HFF-Myc (cell line): ENCODE results near the gene CCDC13.

ENCODE experiments used
- DNase-seq: peaks from one replicate; pipeline ENCODE4 v3.0.0-alpha.2; 2011; ENCODE audit warnings: low read depth; ENCODE audit errors: extremely low read depth
- H3K4me3 ChIP-seq: replicated peaks from 2 replicates; pipeline ENCODE4 v1.5.1; 2011; ENCODE audit warnings: low read depth, mild to moderate bottlenecking, control low read depth, low read length
- TF ChIP-seq, protein P1 (sequence below): IDR thresholded peaks from 2 replicates; pipeline ENCODE4 v1.5.1; 2012; ENCODE audit warnings: mild to moderate bottlenecking, low read depth, low read length, control low read depth; ENCODE audit errors: missing control alignments

The CCDC13 gene, protein sequence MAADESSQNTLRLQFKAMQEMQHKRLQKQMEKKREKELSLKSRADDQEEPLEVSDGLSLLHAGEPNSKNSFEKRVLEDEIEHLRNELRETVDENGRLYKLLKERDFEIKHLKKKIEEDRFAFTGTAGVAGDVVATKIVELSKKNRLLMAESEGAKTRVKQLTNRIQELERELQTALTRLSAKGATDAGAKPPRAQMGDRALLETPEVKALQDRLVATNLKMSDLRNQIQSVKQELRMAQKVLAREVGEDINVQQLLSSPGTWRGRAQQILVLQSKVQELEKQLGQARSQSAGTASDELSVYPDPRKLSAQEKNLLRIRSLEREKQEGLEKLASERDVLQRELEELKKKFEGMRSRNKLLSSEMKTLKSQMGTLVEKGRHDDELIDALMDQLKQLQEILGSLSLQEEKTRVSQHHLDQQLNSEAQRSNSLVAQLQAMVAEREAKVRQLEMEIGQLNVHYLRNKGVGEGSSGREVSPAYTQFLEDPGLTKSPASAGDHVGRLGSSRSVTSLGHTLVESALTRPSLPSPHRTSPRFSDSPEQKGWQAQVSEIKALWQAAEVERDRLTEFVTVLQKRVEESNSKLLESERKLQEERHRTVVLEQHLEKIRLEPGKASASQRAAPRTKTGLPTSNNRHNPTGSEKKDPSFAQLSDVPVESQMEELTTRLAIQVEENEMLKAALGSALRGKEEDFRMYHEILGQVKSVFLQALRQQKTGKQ

DNA sequence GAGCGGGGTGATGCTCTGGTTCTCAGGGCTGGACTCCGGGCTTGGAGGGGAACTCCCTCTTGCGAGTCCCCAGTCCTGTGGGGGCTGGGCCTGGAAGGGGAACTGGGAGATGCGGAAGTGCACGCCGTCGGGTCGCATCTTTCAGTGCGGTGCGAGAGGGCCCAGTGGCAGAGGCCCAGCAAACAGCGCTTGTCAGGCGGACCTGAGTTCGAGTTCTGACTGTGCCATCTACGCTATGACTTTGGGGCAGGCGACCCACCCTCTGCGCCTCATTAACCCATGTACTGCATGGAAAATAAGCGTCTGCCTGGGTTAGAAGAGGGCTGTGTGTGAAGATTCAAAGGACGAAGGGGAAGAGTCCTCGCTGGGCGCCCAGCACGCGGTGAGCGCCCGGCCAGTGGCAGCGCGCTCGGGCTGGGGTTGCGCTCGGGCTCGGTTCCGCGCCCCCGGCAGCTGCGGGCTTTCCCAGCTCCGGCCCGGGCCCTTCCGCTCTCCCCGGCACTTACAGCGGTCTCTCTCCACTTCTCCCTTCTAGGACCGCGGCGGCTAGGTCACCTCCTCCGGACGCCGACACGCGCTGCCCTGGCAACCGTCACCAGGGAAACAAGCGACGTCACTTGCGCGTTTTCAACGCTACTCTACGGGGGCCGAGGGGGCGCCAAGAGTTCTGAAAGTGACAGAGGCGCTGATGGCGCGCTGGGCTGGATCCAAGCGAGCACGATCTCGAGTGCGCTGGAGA, at the start of gene CCDC13:
Gene CCDC13 (minus strand): TSS at position 584 of the 739 bp plus-strand sequence. CDS start 14,908 bp downstream, outside the sequence.
- TF ChIP-seq, protein P1, sequence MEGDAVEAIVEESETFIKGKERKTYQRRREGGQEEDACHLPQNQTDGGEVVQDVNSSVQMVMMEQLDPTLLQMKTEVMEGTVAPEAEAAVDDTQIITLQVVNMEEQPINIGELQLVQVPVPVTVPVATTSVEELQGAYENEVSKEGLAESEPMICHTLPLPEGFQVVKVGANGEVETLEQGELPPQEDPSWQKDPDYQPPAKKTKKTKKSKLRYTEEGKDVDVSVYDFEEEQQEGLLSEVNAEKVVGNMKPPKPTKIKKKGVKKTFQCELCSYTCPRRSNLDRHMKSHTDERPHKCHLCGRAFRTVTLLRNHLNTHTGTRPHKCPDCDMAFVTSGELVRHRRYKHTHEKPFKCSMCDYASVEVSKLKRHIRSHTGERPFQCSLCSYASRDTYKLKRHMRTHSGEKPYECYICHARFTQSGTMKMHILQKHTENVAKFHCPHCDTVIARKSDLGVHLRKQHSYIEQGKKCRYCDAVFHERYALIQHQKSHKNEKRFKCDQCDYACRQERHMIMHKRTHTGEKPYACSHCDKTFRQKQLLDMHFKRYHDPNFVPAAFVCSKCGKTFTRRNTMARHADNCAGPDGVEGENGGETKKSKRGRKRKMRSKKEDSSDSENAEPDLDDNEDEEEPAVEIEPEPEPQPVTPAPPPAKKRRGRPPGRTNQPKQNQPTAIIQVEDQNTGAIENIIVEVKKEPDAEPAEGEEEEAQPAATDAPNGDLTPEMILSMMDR, result no peak
- peak; percentile 66 for DNase-seq
- H3K4me3 ChIP-seq, result peak within 1 kb of the TSS; percentile 48

DNA sequence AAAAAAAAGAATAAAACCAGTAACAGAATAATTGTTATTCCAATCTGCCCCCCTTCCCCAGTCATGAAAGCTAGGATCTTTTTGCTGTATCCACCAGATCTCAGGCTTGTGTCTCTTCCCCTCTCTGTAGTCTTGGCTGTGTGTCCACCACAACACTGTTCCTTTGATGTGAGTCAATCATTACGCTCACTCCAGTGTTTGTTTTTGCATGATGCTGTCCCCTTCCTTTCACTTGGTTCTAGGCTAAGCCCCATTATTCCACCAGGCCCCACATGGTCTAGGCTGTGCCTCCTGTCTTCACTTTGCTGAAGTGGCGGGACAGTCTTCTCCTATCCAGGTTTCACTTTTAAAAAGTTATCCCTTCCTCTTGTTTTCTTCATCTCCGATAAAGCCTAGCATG, 49.8 kb upstream of the CCDC13 start:
- no peak overlapping the region for H3K4me3 ChIP-seq
- DNase-seq, result no peak
- TF ChIP-seq, protein P1, result no peak

DNA sequence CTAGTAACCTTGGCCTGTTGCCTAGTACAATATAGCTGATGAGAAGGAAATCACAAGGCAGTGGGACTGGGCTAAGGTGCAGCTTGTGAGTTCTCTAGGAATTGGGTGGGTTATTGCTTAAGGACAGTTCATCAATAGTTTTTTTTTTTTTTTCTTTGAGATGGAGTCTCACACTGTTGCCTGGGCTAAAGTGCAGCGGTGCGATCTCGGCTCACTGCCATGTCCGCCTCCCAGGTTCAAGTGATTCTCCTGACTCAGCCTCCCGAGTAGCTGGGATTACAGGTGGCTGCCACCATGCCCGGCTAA, 47.6 kb upstream of the CCDC13 start:
- H3K4me3 ChIP-seq, result no peak overlapping the region
- no peak for DNase-seq
- TF ChIP-seq, protein P1, result no peak

DNA sequence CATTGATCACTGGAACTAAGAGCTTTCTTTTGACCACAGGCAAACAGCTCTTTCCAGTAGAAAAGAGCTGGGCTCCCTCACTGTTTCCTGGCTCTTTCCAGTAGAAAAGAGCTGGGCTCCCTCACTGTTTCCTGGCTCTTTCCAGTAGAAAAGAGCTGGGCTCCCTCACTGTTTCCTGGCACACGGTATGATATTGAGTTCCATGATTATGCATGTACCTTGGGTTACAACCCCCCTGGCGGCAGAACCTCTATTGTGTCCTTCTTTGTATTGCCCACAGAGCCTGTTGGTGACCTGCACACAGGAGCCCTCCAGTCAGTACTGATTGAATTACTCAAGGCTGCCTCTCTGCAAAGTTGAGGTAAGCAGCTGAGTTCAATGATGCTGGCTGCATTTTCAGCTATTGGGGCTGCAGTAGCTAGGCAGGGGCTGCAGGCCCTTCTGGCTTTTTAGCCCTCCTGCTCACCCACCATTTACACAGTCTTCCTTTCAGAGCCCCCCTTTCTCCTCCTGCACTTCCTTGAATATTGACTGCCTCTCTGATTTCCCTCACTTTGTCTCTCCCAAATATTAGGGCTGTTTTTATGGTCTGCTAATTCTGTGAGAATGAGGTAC, 46.4 kb upstream of the CCDC13 start:
- no peak for DNase-seq
- TF ChIP-seq, protein P1, result no peak
- no peak overlapping the region for H3K4me3 ChIP-seq

DNA sequence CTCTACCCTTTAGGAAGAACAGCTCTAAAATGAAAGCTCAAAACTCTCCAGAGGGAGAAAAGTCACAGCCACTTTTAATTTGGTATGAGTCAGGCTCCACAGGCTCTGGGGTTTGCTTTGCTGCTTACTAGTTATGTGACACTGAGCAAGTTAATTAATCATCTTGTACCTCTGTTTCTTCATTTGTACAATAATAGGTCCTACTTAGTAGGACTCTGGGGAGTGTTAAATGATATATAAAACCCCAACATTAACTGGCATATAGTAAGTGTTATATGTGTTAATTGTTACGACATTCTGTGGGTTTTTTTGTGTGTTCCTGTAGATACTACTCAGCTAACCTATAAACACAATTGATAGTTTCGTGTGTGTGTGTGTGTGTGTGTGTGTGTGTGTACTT, 42.8 kb upstream of the CCDC13 start:
- no peak overlapping the region for H3K4me3 ChIP-seq
- TF ChIP-seq, protein P1, result no peak
- no peak for DNase-seq

DNA sequence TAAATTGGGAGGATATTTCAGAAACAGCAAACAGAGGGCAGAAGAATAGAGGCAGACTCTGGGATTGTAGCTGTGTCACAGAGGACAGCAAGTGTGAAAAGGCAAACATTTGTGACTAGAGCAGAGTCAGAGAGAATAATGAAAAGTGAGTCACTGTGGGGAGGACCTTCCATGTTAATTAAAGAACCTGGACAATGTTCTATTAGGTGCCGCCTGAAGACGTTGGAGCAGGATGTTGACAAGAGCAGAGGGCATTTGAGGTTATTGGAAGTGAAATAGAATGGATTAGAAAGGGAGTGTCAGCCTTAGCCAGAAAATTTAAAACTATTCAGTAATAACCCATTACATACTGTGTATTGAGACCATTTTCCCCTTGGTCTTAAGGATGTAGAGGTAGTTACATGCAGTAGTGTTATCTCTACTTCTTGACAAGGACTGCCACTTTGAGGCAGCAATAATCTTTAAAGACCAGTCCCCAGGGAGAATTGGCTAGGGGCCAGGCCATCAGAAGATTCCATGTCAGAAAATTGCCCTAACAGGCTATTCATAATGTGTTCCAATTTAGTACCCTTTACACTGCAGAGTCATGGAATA, 42.0 kb upstream of the CCDC13 start:
- TF ChIP-seq, protein P1, result no peak
- DNase-seq, result no peak
- no peak overlapping the region for H3K4me3 ChIP-seq
